ENCODE measurements around the gene TBATA. TPM values are rescaled to one million over a fixed set of nuclear protein-coding genes. Genes with fewer than 3 reads are reported as not detected.

TBATA gene
- total RNA-seq, result not detected
- polyA plus RNA-seq (ENCODE audit: insufficient read depth, low read depth, low replicate concordance), result 1.9 TPM
- long read RNA-seq, donor 1, result 0 reads
- long read RNA-seq, donor 2, result 0 reads
- long read RNA-seq, donor 3, result 0 reads
- long read RNA-seq, donor 4, result 0 reads
- long read RNA-seq, donor 5, result 0 reads
- long read RNA-seq, donor 6, result 0 reads
- long read RNA-seq, donor 7, result 0 reads
- long read RNA-seq, donor 8, result 0 reads
- long read RNA-seq, donor 9, result 0 reads
- long read RNA-seq, donor 10, result 0 reads

GRCh38 chr10:70785190-70785589, at the start of gene TBATA:
Gene TBATA (minus strand): TSS chr10:70785377. CDS start chr10:70783379, 1,998 bp downstream.
- DNase-seq (no peak), FAIRE-seq (no peak)
- TF ChIP-seq CTCF (IDR thresholded peaks at IDR 0.05; ENCODE audit: borderline replicate concordance, extremely low read depth, insufficient read depth), result no peak
- H3K9me3 ChIP-seq (ENCODE audit: control insufficient read depth in 2 of 3, insufficient read depth in 1 of 3, low read length in 3 of 3), result peaks cover 0 to 6% (median 0%) of the 10 kb centered on the region in 3 donors
- peaks cover 0 to 3% (median 0%) of the 10 kb centered on the region in 3 donors for H3K4me1 ChIP-seq (ENCODE audit: control insufficient read depth in 2 of 3, insufficient read depth in 2 of 3, low read depth in 1 of 3, low read length in 3 of 3)
- H3K36me3 ChIP-seq (ENCODE audit: control insufficient read depth in 2 of 3, insufficient read depth in 3 of 3, low read length in 3 of 3), result no peaks in the 10 kb centered on the region
- no peak within 1 kb of the TSS for H3K4me3 ChIP-seq (ENCODE audit: low read length in 3 of 3)
- H3K9ac ChIP-seq (ENCODE audit: low read length in 3 of 3), result no peak within 1 kb of the TSS
- H3K27ac ChIP-seq (ENCODE audit: low read depth in 2 of 2, low read length in 2 of 2), result no peak within 1 kb of the TSS
- intact Hi-C loops (cut with DNase I), result no loop called here
- no peaks in the 10 kb centered on the region for H3K27me3 ChIP-seq (ENCODE audit: control insufficient read depth, insufficient read depth, low read length)

- H3K27ac ChIP-seq (ENCODE audit: low read depth in 2 of 2, low read length in 2 of 2), result no peak overlapping the region
- no peak overlapping the region for H3K4me3 ChIP-seq (ENCODE audit: low read length in 3 of 3)
- no peaks in the 10 kb centered on the region for H3K9me3 ChIP-seq (ENCODE audit: control insufficient read depth in 2 of 3, insufficient read depth in 1 of 3, low read length in 3 of 3)
- no peaks in the 10 kb centered on the region for H3K36me3 ChIP-seq (ENCODE audit: control insufficient read depth in 2 of 3, insufficient read depth in 3 of 3, low read length in 3 of 3)
- H3K4me1 ChIP-seq (ENCODE audit: control insufficient read depth in 2 of 3, insufficient read depth in 2 of 3, low read depth in 1 of 3, low read length in 3 of 3), result peaks cover 0 to 26% (median 13%) of the 10 kb centered on the region in 3 donors
- DNase-seq (no peak), FAIRE-seq (no peak)
- H3K9ac ChIP-seq (ENCODE audit: low read length in 3 of 3), result no peak overlapping the region
- H3K27me3 ChIP-seq (ENCODE audit: control insufficient read depth, insufficient read depth, low read length), result no peaks in the 10 kb centered on the region
- intact Hi-C loops (cut with DNase I), result no loop called here
- no peak for TF ChIP-seq CTCF (IDR thresholded peaks at IDR 0.05; ENCODE audit: borderline replicate concordance, extremely low read depth, insufficient read depth)
These were observed 49.4 kb upstream of the TBATA start for GRCh38 chr10:70834441-70835151.

GRCh38 chr10:70834021-70834420, 48.8 kb upstream of the TBATA start:
- Histone ChIP-seq H3K36me3 (ENCODE audit: control insufficient read depth in 2 of 3, insufficient read depth in 3 of 3, low read length in 3 of 3) (no peaks in the 10 kb centered on the region), H3K9ac (ENCODE audit: low read length in 3 of 3) (no peak overlapping the region), H3K4me3 (ENCODE audit: low read length in 3 of 3) (no peak overlapping the region), H3K27me3 (ENCODE audit: control insufficient read depth, insufficient read depth, low read length) (no peaks in the 10 kb centered on the region), H3K27ac (ENCODE audit: low read depth in 2 of 2, low read length in 2 of 2) (no peak overlapping the region), H3K4me1 (ENCODE audit: control insufficient read depth in 2 of 3, insufficient read depth in 2 of 3, low read depth in 1 of 3, low read length in 3 of 3) (peaks cover 0 to 29% (median 13%) of the 10 kb centered on the region in 3 donors), H3K9me3 (ENCODE audit: control insufficient read depth in 2 of 3, insufficient read depth in 1 of 3, low read length in 3 of 3) (no peaks in the 10 kb centered on the region)
- no peak for DNase-seq
- FAIRE-seq, result no peak
- intact Hi-C loops (cut with DNase I), result no loop called here
- no peak for TF ChIP-seq CTCF (IDR thresholded peaks at IDR 0.05; ENCODE audit: borderline replicate concordance, extremely low read depth, insufficient read depth)

All from kidney (tissue), 22 donors.